HG02852 (cell line): ENCODE results near the gene HSPA5.
A peak's percentile ranks its signal among the peaks of the same experiment; 100 is the strongest.
"Not testable (repeated sequence)": the region's sequence is repeated elsewhere in the genome, so short reads cannot be mapped to it uniquely, and the experiment has no call there.

ENCODE experiments used
- ATAC-seq: cut with Tn5 transposase; IDR thresholded peaks from one replicate; pipeline ENCODE4 v1.9.1; 2021; ENCODE audit warnings: mild to moderate bottlenecking, moderate library complexity; ENCODE audit not compliant: unreplicated experiment

HSPA5 gene

GRCh38 chr9:125241000-125241862, at the start of gene HSPA5:
TSS of gene HSPA5 (minus strand) at chr9:125241343. CDS start at chr9:125241126, 217 bp downstream.
- peak; percentile 92 for ATAC-seq

- ATAC-seq: not testable (repeated sequence)
Measured at GRCh38 chr9:125286935-125287433, 45.8 kb upstream of the HSPA5 start.

GRCh38 chr9:125284855-125285254, 43.7 kb upstream of the HSPA5 start:
- no peak for ATAC-seq

- no peak for ATAC-seq
Measured at GRCh38 chr9:125280945-125281344, 39.8 kb upstream of the HSPA5 start.

- no peak for ATAC-seq
Measured at GRCh38 chr9:125277411-125277810, 36.3 kb upstream of the HSPA5 start.

GRCh38 chr9:125276771-125277170, 35.6 kb upstream of the HSPA5 start:
- ATAC-seq: no peak

GRCh38 chr9:125272697-125273096, 31.6 kb upstream of the HSPA5 start:
- no peak for ATAC-seq

GRCh38 chr9:125271081-125271480, 29.9 kb upstream of the HSPA5 start:
- ATAC-seq: no peak

GRCh38 chr9:125269014-125269397, 27.9 kb upstream of the HSPA5 start:
- ATAC-seq: no peak

- ATAC-seq: no peak
Measured at GRCh38 chr9:125268394-125269013, 27.4 kb upstream of the HSPA5 start.

- not testable (repeated sequence) for ATAC-seq
Measured at GRCh38 chr9:125264068-125264467, 22.9 kb upstream of the HSPA5 start.

- no peak for ATAC-seq
Measured at GRCh38 chr9:125262294-125262991, 21.3 kb upstream of the HSPA5 start.

- peak; percentile 92 for ATAC-seq
Measured at GRCh38 chr9:125261501-125262293, 20.6 kb upstream of the HSPA5 start, which contains the start of gene GAPVD1. TSS of gene GAPVD1 (plus strand) at chr9:125261826. CDS start at chr9:125298922, 37,096 bp downstream.

GRCh38 chr9:125260561-125260960, 19.4 kb upstream of the HSPA5 start:
- ATAC-seq: no peak

GRCh38 chr9:125258832-125259534, 17.8 kb upstream of the HSPA5 start:
- no peak for ATAC-seq

GRCh38 chr9:125258160-125258785, 17.1 kb upstream of the HSPA5 start:
- ATAC-seq: no peak

- no peak for ATAC-seq
Measured at GRCh38 chr9:125255781-125256391, 14.7 kb upstream of the HSPA5 start.

GRCh38 chr9:125254231-125254630, 13.1 kb upstream of the HSPA5 start:
- no peak for ATAC-seq

GRCh38 chr9:125246261-125246667, 5.1 kb upstream of the HSPA5 start:
- ATAC-seq: no peak
